Hepatic stellate cell (primary cell): ENCODE data around the gene ICAM2.

Experiments
- DNase-seq: peaks from one replicate; pipeline ENCODE4 v3.0.0; 2011; ENCODE audit warnings: low spot score

ICAM2 gene

DNA sequence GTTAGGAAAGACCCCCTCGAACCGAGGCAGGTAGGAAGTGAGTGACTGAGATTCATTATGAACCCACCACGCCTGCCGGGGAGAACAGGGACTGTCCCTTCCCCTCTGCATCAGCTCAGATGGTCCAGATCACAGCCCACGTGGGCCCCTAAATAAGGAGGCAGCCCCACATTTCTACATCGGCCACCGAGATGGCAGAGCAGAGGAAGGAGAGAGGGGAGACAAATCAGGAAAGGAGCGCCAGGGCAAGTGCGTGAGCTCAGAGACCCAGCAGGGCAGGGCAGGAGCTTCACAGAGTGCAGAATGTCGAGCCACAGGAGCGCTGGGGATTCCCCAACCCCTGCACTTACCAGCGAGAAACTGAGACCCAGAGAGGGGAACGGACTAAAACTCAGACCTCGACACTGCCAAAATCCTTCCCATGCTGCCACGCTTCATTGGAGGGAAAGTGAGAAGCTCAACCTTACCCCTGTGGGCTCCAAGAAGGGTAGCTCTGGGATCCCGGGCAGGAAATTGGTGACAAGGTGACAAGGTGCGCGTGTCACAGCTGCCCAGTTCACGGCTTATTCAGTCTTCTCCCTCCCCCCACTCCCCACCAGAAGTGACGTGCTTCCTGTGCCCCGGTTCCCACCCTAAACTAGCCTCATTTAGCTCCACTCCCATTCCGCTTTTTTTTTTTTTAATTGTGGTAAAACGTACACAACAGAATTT is at the start of gene ICAM2:
TSS of gene ICAM2 (minus strand) at position 578 of the 711 bp plus-strand sequence. CDS start 13,942 bp downstream, outside the sequence.
- no peak for DNase-seq

DNA sequence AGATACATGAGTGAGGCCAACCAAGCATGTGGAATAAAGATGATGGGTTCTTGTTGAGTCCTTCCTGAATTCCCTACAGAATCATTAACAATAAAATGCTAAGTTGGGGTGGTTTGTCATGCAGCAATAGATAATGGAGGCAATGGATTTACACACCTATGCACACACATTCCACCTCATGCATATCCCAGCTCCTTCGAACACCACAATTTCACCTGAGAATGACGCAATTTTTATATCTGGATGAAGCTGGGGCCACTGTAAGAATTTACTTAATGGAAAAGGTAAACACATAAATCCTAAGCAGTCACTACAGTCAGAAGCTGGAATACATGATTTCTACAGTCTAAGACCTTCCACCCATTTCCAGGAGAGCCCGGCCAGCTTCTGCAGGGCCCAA is 49.8 kb upstream of the ICAM2 start:
- DNase-seq = no peak

DNA sequence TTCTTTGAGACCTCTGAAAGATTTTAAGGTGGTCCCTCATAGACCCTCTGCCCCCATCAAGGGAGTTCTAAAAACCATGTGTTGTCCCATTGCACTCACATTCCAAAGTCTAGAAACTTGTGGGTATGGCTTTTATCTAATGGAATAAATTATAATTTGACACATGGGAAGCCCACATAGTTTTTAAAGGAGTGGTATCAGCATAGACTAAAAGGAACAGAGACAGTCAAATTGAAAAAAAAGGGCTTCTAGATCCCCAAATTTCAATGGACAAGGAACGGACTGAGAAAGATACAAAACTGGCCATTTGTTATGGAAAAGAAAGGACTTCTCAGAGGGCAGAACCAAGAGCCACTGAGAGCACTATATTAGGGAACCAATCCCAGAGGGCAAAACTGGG is 48.7 kb upstream of the ICAM2 start:
- no peak for DNase-seq

DNA sequence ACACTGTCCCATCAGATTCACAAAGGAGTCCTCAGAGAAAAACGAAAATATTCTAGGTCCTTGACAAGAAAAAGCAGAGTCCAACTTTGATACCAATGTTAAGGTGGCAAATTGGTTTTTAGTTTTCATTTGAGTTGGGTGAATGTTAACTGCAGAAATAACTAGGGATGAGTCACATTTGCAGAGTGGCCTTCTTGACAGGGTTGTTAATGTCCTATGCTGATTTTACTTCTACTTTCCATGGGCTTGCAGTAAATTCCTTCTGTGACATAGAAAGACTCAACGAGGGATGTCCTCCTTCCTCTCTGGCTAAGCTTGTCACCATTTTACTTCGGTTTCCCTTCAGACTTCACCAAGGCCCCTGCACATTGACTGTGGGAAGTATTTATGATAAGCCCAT is 47.2 kb upstream of the ICAM2 start:
- DNase-seq = no peak

DNA sequence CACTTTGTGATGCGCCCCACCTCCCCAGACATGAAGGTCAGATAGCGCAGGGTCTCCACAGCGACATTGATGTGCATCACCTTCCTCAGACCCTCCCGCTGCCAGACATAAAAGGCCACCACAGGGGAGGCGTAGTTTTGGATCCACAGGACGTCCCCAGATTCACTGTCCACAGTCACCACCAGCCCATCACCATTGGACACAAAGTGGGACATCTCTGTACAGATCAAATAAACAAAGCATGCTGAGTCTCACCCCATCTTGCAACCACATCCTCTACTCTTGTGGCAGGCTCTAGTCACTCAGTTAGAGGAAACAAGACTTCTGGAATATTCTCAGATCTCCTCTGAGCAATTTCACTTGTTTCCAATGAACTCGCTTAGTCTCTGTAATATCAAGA is 46.3 kb upstream of the ICAM2 start:
- DNase-seq = no peak

DNA sequence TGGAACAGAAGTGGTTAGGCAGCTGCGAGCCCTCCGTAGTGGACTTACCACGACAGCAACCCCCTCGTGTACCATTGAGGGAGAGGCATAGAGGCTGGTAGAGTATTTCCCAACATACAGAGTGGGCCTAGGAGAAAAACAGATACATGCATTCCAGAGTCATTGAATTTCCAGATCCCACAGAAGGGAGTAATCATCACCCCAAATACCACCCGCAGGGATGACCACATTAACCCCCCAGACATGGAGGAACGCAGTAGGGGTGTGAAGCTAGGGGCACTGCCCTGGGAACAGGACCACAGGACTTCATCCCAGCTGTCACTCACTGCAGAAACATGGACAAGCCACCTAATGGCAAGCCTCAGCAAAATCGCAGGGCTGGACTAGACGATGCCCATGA is 44.7 kb upstream of the ICAM2 start:
- no peak for DNase-seq

DNA sequence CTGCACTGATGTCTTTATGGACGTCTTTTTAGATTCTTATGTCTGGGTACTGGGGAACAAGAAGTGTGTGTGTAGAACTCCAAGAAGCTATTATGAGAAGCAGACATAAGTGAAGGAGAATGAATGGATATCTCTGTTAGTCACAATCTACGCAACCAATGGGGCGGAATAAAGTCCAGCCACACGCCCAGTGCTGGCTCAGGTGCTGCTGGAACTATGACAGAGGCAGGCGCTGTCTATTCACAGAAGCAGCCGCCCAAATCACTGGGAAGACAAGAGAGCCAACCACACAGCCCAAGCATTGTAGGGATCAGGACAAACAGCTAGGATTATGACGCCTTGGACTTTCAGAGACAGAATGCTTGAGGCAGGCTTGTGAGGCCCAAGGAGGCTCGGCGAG is 43.9 kb upstream of the ICAM2 start:
- no peak for DNase-seq

DNA sequence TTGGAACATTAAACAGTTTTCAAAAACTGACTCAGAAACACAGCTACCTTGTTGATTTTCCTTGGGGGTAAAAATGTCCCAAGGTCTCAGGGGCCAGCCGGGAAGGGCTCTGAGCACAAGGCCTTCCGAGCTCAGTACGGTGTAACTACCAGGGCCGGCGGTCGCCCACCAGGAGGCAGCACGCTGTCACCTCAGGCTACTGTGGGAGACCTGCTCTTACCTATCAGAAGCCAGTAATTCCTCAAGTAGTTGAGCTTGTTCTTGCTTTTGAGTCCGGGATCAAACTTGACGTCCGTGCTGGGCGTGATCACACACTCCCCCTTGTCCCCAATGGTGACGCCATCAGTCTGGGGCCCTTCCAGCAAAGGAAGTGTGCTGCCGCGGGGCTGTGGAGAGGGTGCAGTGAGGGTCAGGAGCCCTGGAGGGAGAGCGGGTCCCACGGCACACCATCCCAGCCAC is 43.4 kb upstream of the ICAM2 start:
- no peak for DNase-seq

DNA sequence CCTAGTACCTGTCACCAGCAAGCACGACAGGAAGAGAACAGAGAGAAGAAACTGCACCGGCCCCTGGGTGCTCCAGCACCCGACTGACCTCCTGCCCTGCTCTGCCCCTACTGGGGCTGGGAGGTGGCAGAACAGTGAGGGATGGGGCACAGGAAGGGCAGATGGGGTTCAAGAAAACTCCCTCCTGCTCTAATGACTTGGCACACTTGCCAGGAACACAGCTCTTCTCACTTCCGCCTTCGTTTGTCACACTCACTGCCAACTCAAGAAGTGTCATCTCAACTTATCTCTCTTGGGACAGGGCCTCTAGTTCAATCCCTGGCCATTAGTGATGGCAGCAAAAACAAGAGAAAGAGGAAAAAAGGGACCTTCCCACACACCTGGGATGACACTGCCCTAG is 42.7 kb upstream of the ICAM2 start:
- DNase-seq = no peak

DNA sequence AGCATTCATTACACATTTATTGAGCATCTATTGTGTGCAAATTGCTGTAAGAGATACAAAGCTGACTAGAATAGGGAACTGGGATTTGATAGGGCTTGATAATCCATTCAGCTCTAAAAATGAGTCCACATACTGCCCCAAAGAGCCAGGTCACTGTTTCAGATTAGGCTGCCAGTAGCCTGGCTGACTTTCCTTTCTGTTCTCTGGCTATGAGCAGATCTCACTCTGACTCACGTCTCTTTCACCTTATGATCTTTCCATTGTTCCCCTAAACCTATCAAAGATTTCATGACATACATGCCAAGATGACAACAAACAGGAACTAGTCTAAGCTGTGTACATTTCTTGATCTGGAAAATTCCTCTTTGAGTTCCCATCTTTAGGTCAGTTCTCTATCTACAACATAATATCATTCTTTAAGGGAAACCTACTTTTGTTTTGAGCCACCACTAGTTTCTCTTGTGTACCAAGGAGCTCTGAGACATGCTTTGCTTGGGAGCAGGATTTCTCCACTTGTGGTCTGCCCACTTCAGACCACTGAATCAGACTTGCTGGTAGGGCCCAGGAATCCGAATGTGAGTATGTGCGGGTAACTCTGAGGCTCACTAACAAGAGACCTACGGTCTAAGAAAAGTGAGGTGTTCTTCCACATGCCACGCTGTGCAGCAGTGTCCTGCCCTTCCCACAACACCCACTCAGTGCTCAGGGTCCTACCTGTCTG is 40.9 kb upstream of the ICAM2 start:
- DNase-seq = no peak

DNA sequence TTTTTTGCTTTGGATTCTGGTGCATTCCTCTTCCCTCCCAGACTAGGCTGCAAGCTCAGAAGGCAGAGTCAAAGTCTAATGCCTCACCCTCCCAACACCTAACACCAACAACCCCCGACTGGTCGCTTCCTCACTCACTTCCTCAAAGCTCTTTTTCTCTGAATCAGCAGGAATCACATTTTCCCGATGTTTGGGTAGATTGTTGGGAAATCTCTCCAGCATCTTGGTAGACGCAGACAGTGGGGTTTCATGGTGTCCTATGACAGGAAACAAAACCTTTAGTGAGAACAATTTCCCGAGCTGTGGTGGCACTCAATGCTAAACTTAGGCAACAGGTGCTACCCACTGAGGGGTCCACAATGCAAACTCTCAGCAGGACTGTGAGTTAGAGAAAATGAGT is 39.9 kb upstream of the ICAM2 start:
- DNase-seq = no peak

DNA sequence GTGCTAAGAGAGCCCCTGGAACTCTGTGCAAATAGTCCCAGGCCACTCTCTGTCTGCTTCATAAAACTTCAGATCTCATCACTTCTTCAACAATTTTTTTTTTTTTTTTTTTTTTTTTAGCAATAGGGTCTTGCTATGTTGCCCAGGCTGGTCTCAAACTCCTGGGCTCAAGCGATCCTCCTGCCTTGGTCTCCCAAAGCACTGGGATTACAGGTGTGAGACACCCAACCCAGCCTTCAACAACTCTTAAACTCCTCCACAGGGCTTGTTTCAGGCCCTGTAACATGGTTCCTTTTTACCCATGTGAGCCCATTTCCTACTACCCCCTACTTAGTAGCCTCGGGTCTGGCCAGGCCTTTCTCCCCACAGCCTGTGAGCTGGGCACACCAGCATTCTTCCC is 39.3 kb upstream of the ICAM2 start:
- no peak for DNase-seq

DNA sequence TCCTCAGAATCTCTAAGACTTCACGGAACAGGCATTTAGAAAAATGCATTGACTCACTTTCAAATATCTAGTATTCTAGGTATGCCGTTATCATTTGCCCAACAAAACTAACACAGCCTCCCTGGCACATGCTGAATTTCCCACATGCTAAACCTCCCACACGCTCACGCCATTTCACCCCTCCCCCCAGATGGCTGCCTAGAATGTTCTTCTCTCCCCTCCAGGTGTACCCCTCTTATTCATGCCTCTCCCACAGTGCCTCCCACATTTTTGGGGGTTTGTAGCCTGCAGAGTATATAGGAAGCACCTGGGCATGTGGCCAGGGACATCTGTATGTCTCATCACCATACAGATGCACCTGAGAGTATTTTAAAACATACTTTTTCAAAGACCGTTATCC is 38.2 kb upstream of the ICAM2 start:
- no peak for DNase-seq

DNA sequence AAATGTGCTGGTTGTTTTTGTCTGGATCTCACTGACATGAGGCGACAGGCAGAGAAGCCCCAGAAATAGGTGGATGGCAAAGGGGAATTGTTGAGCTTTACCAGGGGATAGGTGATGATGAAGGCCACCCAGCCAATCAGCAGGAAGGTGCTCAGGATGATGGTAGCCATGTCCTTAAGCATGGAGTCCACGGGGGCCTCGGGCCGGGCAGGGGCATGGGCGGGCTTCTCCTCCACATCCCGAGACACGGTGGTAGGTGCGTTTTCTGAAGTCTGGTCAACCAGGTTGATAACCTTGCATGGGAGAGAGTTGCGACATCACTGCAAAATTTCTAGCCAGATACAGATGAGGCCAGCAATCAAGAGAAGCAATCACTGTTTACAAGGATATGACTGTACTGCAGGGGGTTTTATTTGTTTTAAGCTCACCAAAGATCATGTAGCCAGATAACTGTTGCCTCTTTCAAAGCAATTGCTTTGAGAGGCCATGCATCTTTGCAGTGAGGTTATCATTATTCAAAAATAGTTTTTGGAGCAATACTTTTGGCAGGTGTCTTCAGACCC is 37.3 kb upstream of the ICAM2 start:
- no peak for DNase-seq

DNA sequence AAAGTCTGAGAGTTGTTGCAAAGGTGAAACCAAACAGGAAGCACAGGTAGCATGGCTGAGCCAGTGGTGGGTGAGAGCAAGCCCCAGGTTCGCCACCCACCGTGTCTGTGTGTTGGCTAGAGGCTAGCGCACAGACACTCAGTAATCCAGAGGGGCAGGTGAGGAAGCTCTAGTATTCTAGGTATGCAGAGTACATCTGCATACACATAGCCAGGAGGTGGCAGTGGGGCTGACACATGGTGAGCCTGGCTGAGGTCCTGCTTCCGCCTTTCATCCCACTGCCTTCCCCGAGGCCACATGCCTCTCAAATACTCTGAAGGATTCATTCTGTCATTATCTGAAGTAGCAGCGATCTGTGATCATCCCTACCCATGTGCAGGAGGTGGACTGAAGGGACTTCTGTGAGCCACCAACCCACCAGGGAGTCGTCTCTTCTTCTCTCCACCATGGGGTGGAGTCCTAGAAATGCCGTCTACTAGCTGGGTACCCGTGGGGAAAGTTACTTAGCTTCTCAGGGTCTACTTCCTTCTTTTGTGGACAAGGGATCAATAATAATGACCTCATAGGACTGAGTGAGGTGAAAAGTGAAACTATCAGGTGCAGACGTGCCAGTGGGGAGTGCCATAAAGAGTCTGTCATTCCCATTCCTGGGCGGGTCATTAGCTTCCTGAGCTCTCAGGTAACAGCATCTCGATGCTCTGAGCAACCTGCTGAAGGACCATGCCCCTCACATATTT is 36.0 kb upstream of the ICAM2 start:
- no peak for DNase-seq

DNA sequence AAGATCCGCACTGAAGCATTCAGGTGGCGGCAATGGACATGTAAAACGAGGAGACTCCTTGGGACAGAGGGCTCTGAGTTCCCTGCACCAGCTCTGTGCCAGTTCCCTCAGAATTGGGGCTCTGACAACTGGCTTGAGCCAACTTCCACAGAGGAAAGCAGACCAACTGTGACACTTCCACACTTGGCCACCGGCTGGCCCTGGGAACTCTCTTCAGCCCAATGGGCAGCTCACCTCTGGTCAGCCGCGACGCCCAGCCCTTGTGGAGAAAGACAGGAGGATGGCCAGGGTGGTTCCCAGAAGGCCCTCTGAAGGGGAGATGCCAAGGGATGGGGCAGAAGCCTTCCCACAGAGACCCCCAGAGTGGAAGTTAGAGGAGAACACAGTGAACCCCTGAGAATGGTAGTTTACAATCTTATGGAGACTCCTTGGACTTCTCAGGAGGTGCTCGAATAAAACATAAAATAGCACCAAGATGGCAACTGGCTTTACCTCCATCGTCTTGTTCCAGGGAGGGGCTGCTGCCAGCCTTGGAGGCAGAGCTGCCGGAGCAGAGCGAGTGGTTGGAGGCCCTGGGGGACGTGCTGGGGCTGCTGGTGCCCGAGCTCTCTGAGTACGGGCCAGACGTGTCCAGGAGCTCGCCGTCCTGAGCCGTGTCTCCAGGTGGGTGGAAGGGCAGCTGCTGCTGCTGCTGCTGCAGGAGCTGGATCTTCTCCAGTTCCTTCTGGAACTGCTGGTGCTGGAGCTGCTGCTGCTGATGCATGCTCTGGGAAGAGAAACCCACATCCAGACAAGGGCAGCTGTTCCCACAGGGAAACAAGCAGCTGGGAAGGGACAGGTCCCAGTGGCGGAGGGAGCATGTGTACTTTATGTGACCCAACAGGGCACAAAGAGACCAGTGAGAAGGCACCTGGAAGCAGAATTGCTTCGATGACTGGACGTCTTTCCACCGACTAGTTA is 35.0 kb upstream of the ICAM2 start:
- no peak for DNase-seq

DNA sequence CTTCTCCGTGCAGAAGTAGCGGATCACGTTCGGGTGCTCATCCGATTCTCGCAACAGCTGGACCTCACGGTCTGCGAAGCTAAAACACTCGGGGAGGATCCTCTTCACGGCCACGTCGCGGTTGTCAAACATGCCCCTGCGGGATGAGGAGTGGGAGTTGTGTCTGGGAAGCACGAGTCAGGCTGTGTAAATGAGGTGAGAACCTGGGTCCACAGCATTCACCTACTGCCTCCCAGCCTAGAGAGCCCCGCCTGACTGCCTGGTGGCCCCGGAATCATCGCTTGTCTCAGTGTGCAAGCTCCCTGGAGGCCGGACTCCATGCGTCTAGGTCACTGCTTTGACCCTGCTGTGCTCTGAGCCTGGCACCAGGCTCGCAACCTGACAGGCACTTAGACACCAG is 33.9 kb upstream of the ICAM2 start:
- DNase-seq = no peak

DNA sequence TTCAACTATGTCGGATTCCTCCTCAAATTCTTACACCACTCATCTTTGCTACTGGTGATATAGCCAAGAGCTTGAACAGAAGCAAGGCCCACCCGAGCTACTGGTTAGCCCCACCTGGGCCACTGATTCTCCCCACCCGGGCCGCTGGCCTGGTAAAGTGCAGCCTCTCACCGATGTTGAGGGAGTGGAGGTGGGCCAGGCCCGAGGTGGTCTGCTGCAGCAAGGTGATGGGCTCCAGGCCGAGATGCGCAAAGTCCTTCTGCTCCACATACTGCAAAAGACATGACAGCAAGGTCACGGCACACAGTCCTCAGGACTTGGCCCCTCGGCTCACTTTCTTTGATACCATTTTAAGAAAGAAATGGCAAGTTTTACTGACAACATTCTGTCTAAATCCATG is 32.7 kb upstream of the ICAM2 start:
- no peak for DNase-seq

DNA sequence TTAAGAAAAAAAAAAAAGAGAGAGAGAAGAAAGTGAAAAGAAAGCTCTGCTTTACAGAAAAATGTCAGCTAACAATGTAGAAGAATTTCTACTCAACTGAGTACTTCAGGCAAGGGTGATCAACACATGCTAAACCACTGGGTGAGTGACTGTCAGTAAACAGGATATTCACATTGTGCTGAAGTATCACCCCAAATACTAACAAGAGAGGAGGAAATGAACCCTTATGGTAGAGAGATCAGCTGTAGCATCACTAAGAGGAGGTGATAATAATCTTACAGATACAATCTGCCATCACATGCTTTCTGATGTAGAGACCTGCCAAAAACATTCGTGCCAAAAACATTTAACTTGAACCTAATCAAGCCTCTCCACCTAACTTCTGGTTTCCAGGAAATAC is 30.7 kb upstream of the ICAM2 start:
- DNase-seq = no peak

DNA sequence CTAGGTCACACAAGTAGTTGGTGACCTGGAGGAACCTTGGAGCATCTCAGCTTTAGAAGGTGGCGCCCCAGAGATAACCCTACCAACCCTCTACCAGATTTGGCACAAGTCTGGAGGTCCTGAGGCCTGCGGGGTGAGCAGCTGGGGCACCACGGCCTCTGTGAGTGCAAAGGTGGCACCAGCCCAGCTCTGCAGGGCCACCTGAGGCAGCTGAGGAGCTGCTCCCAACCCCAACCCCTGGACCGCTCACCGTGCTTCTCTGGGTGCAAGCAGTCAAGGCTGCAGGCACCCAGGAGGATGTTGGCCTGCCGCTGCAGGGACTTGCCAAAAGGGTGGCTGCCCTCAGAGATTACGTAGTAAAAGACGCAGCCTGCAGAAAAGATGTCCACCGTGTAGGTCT is 28.4 kb upstream of the ICAM2 start:
- DNase-seq = no peak

DNA sequence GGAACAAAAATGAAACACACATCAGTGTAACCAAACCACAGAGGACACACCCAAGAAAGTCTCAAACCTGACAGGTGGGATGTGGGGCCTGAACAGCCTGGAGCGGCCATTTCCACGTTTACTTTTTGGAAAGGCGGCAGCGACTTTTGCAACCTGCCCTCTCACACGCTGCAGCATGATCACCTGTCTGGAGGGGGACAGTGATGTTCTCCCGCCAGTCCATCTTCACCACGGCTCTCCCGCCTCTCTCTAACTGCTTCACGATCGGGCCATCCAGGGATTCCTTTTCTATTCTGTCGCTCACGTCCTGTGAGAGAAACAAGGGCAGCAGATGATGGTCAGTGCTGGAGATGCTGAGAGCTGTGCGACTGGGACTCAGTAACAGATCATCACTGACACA is 24.7 kb upstream of the ICAM2 start:
- DNase-seq = no peak
